ENCODE results near the gene SPAG5. TPM values are rescaled to one million over a fixed set of nuclear protein-coding genes. Genes with fewer than 3 reads are reported as not detected.
"Not testable (repeated sequence)": the region's sequence is repeated elsewhere in the genome, so short reads cannot be mapped to it uniquely, and the experiment has no call there.

Gene SPAG5
- total RNA-seq, 4 donors from 2014 or later: 5.7 to 13.5 (median 7.0) TPM

- H3K4me1 ChIP-seq: peaks cover 6% of the 10 kb centered on the region
Measured at GRCh38 chr17:28610376-28610775, 11.6 kb upstream of the SPAG5 start.

DNA sequence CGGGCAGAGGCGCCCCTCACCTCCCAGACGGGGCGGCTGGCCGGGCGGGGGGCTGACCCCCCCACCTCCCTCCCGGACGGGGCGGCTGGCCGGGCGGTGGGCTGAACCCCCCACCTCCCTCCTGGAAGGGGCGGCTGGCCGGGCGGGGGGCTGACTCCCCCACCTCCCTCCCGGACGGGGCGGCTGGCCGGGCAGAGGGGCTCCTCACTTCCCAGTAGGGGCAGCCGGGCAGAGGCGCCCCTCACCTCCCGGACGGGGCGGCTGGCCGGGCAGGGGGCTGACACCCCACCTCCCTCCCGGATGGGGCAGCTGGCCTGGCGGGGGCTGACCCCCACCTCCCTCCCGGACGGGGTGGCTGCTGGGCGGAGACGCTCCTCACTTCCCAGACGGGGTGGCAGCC, 5.2 kb upstream of the SPAG5 start:
- H3K4me1 ChIP-seq: peaks cover 12% of the 10 kb centered on the region
- not testable (repeated sequence) for H3K27ac ChIP-seq; H3K27me3 ChIP-seq; DNase-seq (ENCODE audit: low spot score in 2 of 2); H3K36me3 ChIP-seq; H3K9me3 ChIP-seq; H3K4me3 ChIP-seq
- WGBS: 90% methylated on average over 10 of the region's 31 CpGs

More at GRCh38 chr17:28610376-28610775, 11.6 kb upstream of the SPAG5 start:
- H3K27ac ChIP-seq: no peak overlapping the region
- H3K27me3 ChIP-seq: no peaks in the 10 kb centered on the region
- H3K4me3 ChIP-seq: no peak overlapping the region
- no peaks in the 10 kb centered on the region for H3K9me3 ChIP-seq
- no peak for TF ChIP-seq EP300 (IDR thresholded peaks at IDR 0.05)
- TF ChIP-seq POLR2AphosphoS5 (IDR thresholded peaks at IDR 0.05): no peak
- TF ChIP-seq, protein P1, sequence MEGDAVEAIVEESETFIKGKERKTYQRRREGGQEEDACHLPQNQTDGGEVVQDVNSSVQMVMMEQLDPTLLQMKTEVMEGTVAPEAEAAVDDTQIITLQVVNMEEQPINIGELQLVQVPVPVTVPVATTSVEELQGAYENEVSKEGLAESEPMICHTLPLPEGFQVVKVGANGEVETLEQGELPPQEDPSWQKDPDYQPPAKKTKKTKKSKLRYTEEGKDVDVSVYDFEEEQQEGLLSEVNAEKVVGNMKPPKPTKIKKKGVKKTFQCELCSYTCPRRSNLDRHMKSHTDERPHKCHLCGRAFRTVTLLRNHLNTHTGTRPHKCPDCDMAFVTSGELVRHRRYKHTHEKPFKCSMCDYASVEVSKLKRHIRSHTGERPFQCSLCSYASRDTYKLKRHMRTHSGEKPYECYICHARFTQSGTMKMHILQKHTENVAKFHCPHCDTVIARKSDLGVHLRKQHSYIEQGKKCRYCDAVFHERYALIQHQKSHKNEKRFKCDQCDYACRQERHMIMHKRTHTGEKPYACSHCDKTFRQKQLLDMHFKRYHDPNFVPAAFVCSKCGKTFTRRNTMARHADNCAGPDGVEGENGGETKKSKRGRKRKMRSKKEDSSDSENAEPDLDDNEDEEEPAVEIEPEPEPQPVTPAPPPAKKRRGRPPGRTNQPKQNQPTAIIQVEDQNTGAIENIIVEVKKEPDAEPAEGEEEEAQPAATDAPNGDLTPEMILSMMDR (IDR thresholded peaks at IDR 0.05): no peak
- TF ChIP-seq POLR2A (IDR thresholded peaks at IDR 0.05): no peak
- H3K36me3 ChIP-seq: peaks cover 29% of the 10 kb centered on the region
- no peak for DNase-seq (ENCODE audit: low spot score in 2 of 2)
- 89% methylated on average over 8 of the region's 8 CpGs for WGBS

- Histone ChIP-seq H3K9me3 (no peaks in the 10 kb centered on the region), H3K27me3 (no peaks in the 10 kb centered on the region), H3K36me3 (peaks cover 4% of the 10 kb centered on the region), H3K4me1 (peaks cover 23% of the 10 kb centered on the region), H3K4me3 (peak overlapping the region; percentile 64), H3K27ac (peak overlapping the region; percentile 95)
- TF ChIP-seq EP300 (IDR thresholded peaks at IDR 0.05): no peak
- no peak for TF ChIP-seq POLR2AphosphoS5 (IDR thresholded peaks at IDR 0.05)
- no peak for TF ChIP-seq POLR2A (IDR thresholded peaks at IDR 0.05)
- TF ChIP-seq, protein P1 (IDR thresholded peaks at IDR 0.05): no peak
- peak in 1 of 2 donors; percentile 80 for DNase-seq (ENCODE audit: low spot score in 2 of 2)
- 4% methylated on average over 29 of the region's 40 CpGs for WGBS
Measured at GRCh38 chr17:28599311-28600184, 723 bp upstream of the SPAG5 start.

GRCh38 chr17:28598389-28598788, 436 bp downstream of the SPAG5 start:
- Histone ChIP-seq H3K36me3 (no peaks in the 10 kb centered on the region), H3K9me3 (no peaks in the 10 kb centered on the region), H3K27me3 (no peaks in the 10 kb centered on the region), H3K27ac (no peak overlapping the region), H3K4me1 (peaks cover 23% of the 10 kb centered on the region), H3K4me3 (peak overlapping the region; percentile 64)
- no peak for TF ChIP-seq EP300 (IDR thresholded peaks at IDR 0.05)
- TF ChIP-seq POLR2AphosphoS5 (IDR thresholded peaks at IDR 0.05): no peak
- TF ChIP-seq POLR2A (IDR thresholded peaks at IDR 0.05): no peak
- TF ChIP-seq, protein P1 (IDR thresholded peaks at IDR 0.05): no peak
- DNase-seq (ENCODE audit: low spot score in 2 of 2): no peak
- 3% methylated on average over 16 of the region's 17 CpGs for WGBS

GRCh38 chr17:28597606-28598383, 1.0 kb downstream of the SPAG5 start:
- Histone ChIP-seq H3K27ac (no peak overlapping the region), H3K4me3 (peak overlapping the region; percentile 64), H3K4me1 (peaks cover 23% of the 10 kb centered on the region), H3K36me3 (no peaks in the 10 kb centered on the region), H3K27me3 (no peaks in the 10 kb centered on the region), H3K9me3 (no peaks in the 10 kb centered on the region)
- no peak for DNase-seq (ENCODE audit: low spot score in 2 of 2)
- 32% methylated on average over 5 of the region's 5 CpGs for WGBS
- TF ChIP-seq POLR2A (IDR thresholded peaks at IDR 0.05) (no peak), POLR2AphosphoS5 (IDR thresholded peaks at IDR 0.05) (no peak), EP300 (IDR thresholded peaks at IDR 0.05) (no peak)
- TF ChIP-seq, protein P1 (IDR thresholded peaks at IDR 0.05): no peak

All from suprapubic skin (tissue), 4 donors.